Mucosa of stomach (tissue), 1 donor: Measurements from ENCODE around the gene ARID1A.

Source experiments
- H3K27me3 ChIP-seq: one replicate; pipeline ENCODE4 v1.7.0; 2013; ENCODE audit warnings: mild to moderate bottlenecking, low read length; ENCODE audit not compliant: control insufficient read depth, insufficient read depth
- H3K36me3 ChIP-seq: one replicate; pipeline ENCODE4 v1.7.0; 2013; ENCODE audit warnings: low read length; ENCODE audit not compliant: control insufficient read depth, insufficient read depth
- H3K4me1 ChIP-seq: one replicate; pipeline ENCODE4 v1.7.0; 2013; ENCODE audit warnings: mild to moderate bottlenecking, low read length; ENCODE audit not compliant: control insufficient read depth, insufficient read depth
- H3K4me3 ChIP-seq: one replicate; pipeline ENCODE4 v1.7.0; 2013; ENCODE audit warnings: low read length
- H3K9ac ChIP-seq: one replicate; pipeline ENCODE4 v1.7.0; 2013; ENCODE audit warnings: mild to moderate bottlenecking, low read length, moderate library complexity
- H3K9me3 ChIP-seq: one replicate; pipeline ENCODE4 v1.7.0; 2013; ENCODE audit warnings: mild to moderate bottlenecking, low read length, moderate library complexity; ENCODE audit not compliant: control insufficient read depth
- donor health status: Pancreatic carcinoma.

ARID1A gene

DNA sequence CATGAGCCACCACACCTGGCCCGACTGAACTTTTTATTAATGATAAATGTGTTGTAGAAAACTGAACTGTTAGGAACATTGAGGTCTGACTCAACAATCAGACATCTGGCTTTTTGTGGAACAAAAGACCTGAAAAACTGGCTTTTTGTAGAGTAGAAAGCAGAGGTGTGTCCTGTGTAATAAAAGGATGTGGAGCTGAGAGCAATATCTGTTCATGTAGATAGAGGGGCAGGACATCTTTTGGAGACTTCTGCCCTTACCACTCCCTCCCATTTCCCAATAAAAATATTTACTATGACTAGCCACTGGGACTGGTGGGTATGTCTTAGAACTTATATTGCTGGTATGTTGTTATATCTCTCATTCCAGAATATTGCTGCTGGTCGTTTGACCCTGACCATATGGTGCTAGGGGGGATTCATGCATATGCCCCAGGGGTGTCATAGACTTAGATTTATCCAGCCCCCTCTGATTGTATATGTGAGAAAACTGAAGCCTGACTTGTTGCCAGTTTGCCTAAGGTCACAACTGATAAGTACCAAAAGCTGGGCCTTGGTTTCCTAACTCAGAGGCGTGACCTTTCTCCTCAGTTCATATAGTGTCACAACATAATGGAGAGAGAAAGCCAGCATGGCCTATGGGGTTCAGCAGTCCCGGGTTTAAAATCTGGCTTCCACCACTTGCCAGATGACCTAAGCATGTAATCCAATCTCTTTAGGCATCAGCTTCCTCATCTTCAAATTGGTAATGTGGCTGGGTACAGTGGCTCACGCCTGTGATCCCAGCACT is 58.5 kb downstream of the ARID1A start:
- Histone ChIP-seq H3K36me3 (peaks cover 16% of the 10 kb centered on the region), H3K9ac (no peak overlapping the region), H3K9me3 (no peaks in the 10 kb centered on the region), H3K4me1 (peaks cover 7% of the 10 kb centered on the region), H3K4me3 (no peak overlapping the region), H3K27me3 (no peaks in the 10 kb centered on the region)

DNA sequence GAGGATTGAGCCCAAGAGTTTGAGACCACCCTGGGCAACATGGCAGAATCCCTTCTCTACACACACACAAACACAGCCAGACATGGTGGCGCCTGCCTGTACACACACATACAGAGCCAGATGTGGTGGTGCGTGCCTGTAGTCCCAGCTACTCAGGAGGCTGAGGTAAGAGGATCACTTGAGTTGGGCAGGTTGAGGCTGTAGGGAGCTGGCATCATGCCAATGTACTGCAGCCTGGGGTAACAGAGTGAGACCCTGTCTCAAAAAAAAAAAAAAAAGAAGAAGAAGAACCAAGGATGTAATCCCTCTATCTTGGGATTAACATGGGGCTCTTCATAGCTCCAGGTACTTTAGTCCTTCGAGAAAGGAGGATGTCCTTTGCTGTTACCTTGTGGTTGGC is 62.5 kb downstream of the ARID1A start:
- peaks cover 31% of the 10 kb centered on the region for H3K36me3 ChIP-seq

DNA sequence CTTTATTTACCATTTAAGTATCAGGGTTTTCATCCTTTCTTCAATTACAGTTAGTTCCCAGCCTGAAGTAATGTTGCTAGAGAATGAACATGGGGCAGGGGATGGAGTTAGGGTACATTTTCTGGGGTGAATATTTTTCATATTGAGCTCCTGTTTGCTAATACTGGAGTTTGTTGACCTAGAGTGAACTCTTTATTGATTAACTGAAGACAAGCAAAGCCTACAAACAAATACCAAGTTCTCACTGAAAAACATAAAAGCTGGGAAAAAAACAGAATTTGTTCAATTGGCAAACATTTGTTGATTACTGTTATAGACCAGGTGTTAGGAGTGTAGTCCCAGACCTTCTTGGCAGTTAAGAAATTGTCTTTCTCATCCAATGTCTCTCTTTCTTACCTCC is 63.7 kb downstream of the ARID1A start:
- Histone ChIP-seq H3K4me3 (no peak overlapping the region), H3K4me1 (no peaks in the 10 kb centered on the region), H3K9ac (no peak overlapping the region), H3K27me3 (no peaks in the 10 kb centered on the region), H3K9me3 (no peaks in the 10 kb centered on the region), H3K36me3 (peaks cover 33% of the 10 kb centered on the region)

More for the DNA sequence above, 62.5 kb downstream of the ARID1A start:
- Histone ChIP-seq H3K9ac (no peak overlapping the region), H3K4me1 (no peaks in the 10 kb centered on the region), H3K4me3 (no peak overlapping the region), H3K9me3 (no peaks in the 10 kb centered on the region), H3K27me3 (no peaks in the 10 kb centered on the region)

DNA sequence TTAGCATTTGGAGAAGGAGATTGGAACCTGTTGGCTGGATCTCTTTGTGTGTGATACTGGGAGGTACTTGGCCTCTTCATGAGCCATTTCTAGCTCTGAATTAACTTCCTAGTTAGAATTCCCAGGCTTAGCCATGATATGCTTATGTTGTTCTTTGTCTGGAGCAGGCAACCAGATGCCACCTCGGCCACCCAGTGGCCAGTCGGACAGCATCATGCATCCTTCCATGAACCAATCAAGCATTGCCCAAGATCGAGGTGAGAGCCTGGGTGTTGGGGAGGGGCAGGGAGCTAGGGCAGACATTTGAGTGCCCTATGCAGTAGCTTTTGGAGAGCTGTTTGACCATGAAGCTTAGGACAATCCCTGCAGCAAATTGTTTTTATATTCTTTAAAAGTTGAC is 65.4 kb downstream of the ARID1A start:
- no peaks in the 10 kb centered on the region for H3K27me3 ChIP-seq
- H3K9ac ChIP-seq = no peak overlapping the region
- H3K4me1 ChIP-seq = no peaks in the 10 kb centered on the region
- no peaks in the 10 kb centered on the region for H3K9me3 ChIP-seq
- no peak overlapping the region for H3K4me3 ChIP-seq
- peaks cover 39% of the 10 kb centered on the region for H3K36me3 ChIP-seq

DNA sequence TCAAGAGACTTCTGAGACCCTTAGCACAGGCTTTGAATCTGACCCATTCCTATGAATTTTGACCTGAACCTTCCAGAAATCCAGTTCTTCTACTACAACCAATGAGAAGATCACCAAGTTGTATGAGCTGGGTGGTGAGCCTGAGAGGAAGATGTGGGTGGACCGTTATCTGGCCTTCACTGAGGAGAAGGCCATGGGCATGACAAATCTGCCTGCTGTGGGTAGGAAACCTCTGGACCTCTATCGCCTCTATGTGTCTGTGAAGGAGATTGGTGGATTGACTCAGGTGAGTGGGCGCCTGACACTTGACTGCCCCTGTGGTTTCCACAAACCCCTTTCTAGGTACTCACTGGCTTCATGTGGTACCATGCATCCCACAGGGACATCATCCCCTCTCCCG is 71.9 kb downstream of the ARID1A start:
- H3K9ac ChIP-seq = no peak overlapping the region
- peaks cover 21% of the 10 kb centered on the region for H3K4me1 ChIP-seq
- H3K4me3 ChIP-seq = no peak overlapping the region
- peaks cover 33% of the 10 kb centered on the region for H3K36me3 ChIP-seq
- H3K27me3 ChIP-seq = no peaks in the 10 kb centered on the region
- H3K9me3 ChIP-seq = no peaks in the 10 kb centered on the region

DNA sequence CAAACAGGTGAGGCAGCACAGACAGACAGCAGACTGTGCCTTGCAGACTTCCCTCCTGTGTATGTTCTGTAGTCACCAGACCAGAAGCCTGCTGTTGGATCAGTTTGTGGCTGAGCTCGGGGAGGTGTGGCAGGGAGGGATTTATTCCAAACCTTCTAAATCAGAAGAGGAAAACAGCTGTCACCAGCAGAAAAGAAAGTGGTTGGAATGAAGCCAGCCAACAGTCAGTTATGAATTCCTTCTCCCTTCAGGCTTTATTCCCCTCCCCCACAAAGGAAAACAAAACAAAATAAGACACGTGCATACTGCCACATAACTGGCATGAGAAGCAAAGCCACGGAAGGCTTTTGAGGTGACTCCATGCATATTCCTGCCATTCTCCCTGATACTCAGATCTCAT is 72.9 kb downstream of the ARID1A start:
- Histone ChIP-seq H3K4me3 (no peak overlapping the region), H3K9ac (no peak overlapping the region), H3K9me3 (no peaks in the 10 kb centered on the region), H3K27me3 (no peaks in the 10 kb centered on the region), H3K36me3 (peaks cover 38% of the 10 kb centered on the region), H3K4me1 (peaks cover 21% of the 10 kb centered on the region)

DNA sequence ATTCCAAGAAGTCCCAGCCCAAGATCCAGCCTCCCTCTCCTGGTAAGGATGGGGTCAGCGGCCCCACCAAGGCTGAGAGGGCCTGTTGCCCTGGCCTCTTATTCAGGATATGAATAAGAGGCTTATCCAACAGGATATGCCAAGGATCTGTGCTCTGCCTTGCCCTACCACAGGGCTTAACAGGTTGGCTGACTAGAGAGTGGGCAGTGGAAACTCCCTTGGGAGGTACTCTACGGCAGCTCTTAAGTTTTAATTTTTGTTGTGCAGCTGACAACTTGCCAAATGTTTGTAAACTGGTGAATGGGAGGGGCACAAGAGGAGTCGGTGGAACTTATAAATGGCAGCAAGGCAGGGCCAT is 75.4 kb downstream of the ARID1A start:
- no peaks in the 10 kb centered on the region for H3K27me3 ChIP-seq
- H3K4me3 ChIP-seq = no peak overlapping the region
- peaks cover 35% of the 10 kb centered on the region for H3K36me3 ChIP-seq
- H3K9ac ChIP-seq = no peak overlapping the region
- no peaks in the 10 kb centered on the region for H3K9me3 ChIP-seq
- H3K4me1 ChIP-seq = peaks cover 21% of the 10 kb centered on the region

DNA sequence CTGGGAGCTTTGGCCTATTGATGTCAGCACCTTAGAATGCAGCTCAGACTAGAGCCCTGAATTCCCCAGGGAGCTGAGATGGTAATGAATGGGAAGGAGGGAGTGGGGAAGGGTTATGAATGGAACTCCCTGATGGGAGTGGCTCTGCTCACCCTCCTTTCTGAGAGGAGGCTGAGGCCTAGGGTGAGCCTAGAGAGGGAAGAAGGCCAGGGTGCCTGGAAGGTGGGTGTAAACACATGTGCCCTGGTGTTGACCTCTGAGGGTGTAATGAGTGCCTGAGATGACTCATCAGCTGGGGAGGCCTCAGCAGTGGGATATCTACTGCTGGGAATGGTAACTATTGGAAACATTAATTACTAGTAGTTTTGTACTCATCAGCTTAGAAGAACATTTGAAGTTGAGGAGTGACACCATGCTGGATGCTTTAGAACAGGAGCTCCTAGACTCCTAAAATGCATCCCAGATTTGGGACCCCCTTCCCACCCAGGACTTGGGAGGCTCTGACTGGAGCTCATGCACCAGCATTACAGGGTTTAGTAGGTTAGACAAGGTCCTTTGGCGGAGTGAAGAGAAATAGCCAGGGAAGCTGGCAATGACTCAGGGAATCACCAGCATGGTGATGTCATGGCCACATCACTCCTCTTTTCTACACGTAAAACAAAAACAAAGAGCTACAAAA is 76.0 kb downstream of the ARID1A start:
- H3K27me3 ChIP-seq = no peaks in the 10 kb centered on the region
- no peak overlapping the region for H3K4me3 ChIP-seq
- peaks cover 21% of the 10 kb centered on the region for H3K4me1 ChIP-seq
- H3K9me3 ChIP-seq = no peaks in the 10 kb centered on the region
- peaks cover 36% of the 10 kb centered on the region for H3K36me3 ChIP-seq
- no peak overlapping the region for H3K9ac ChIP-seq

DNA sequence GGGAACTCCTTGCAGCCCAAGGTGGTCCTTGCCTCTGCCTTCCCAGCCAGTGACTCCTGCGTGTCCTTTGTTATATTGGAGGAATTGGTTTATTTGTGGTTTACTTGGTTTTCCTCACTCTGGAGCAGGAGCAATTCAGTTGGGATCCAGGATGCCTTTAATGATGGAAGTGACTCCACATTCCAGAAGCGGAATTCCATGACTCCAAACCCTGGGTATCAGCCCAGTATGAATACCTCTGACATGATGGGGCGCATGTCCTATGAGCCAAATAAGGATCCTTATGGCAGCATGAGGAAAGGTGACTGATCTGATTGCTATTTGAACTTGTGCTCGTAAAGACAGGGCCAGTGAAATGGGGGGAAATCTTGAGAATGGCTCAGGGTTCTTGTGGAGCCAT is 76.9 kb downstream of the ARID1A start:
- H3K9ac ChIP-seq = no peak overlapping the region
- H3K4me3 ChIP-seq = no peak overlapping the region
- H3K27me3 ChIP-seq = no peaks in the 10 kb centered on the region
- no peaks in the 10 kb centered on the region for H3K9me3 ChIP-seq
- H3K36me3 ChIP-seq = peaks cover 39% of the 10 kb centered on the region
- H3K4me1 ChIP-seq = peaks cover 21% of the 10 kb centered on the region

DNA sequence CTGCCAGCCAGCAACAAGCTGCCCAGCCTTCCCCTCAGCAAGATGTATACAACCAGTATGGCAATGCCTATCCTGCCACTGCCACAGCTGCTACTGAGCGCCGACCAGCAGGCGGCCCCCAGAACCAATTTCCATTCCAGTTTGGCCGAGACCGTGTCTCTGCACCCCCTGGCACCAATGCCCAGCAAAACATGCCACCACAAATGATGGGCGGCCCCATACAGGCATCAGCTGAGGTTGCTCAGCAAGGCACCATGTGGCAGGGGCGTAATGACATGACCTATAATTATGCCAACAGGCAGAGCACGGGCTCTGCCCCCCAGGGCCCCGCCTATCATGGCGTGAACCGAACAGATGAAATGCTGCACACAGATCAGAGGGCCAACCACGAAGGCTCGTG is 78.6 kb downstream of the ARID1A start:
- H3K4me3 ChIP-seq = no peak overlapping the region
- peaks cover 44% of the 10 kb centered on the region for H3K36me3 ChIP-seq
- H3K27me3 ChIP-seq = no peaks in the 10 kb centered on the region
- no peak overlapping the region for H3K9ac ChIP-seq
- H3K4me1 ChIP-seq = peaks cover 16% of the 10 kb centered on the region
- no peaks in the 10 kb centered on the region for H3K9me3 ChIP-seq

DNA sequence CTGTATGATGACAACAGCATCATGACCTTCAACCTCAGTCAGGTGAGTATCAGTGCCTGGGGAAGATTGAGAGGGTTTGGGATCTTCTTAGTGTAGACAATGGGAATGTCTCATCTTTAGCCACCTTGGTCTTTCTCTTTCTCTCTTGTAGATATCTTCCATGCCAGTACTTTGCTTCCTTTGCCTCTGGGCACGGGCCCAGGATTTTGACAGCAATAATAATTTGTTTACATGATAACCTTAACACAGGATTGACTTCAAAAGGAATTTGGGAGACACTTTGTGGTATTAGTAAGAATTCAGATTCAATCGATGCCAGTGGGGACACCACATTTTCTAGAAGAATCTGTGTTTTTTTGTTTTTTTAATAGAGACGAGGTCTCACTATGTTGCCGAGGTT is 79.9 kb downstream of the ARID1A start:
- Histone ChIP-seq H3K27me3 (no peaks in the 10 kb centered on the region), H3K4me1 (peaks cover 15% of the 10 kb centered on the region), H3K9me3 (no peaks in the 10 kb centered on the region), H3K4me3 (no peak overlapping the region), H3K9ac (no peak overlapping the region), H3K36me3 (peaks cover 52% of the 10 kb centered on the region)

DNA sequence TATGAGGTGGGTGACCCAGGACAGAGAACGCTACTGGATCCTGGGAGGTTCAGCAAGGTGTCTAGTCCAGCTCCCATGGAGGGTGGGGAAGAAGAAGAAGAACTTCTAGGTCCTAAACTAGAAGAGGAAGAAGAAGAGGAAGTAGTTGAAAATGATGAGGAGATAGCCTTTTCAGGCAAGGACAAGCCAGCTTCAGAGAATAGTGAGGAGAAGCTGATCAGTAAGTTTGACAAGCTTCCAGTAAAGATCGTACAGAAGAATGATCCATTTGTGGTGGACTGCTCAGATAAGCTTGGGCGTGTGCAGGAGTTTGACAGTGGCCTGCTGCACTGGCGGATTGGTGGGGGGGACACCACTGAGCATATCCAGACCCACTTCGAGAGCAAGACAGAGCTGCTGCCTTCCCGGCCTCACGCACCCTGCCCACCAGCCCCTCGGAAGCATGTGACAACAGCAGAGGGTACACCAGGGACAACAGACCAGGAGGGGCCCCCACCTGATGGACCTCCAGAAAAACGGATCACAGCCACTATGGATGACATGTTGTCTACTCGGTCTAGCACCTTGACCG is 83.4 kb downstream of the ARID1A start:
- Histone ChIP-seq H3K36me3 (peaks cover 35% of the 10 kb centered on the region), H3K9ac (no peak overlapping the region), H3K27me3 (no peaks in the 10 kb centered on the region), H3K4me1 (peaks cover 16% of the 10 kb centered on the region), H3K4me3 (no peak overlapping the region), H3K9me3 (no peaks in the 10 kb centered on the region)
